HS-5 (cell line): Measurements from ENCODE around the gene KRTAP9-8.
"Not testable (repeated sequence)": the region's sequence is repeated elsewhere in the genome, so short reads cannot be mapped to it uniquely, and the experiment has no call there.

Source experiments
- DNase-seq: peaks from one replicate; pipeline ENCODE4 v3.0.0-alpha.2; 2012; ENCODE audit warnings: low read depth

The KRTAP9-8 gene

GRCh38 chr17:41255381-41256290, 17.8 kb downstream of the KRTAP9-8 start, which contains the start of gene KRTAP9-9:
TSS of gene KRTAP9-9 (plus strand) at chr17:41255384.
- not testable (repeated sequence) for DNase-seq

GRCh38 chr17:41256291-41256685, 18.5 kb downstream of the KRTAP9-8 start:
- DNase-seq: peak; percentile 47

- DNase-seq: no peak
Measured at GRCh38 chr17:41258406-41258805, 20.6 kb downstream of the KRTAP9-8 start.

DNA sequence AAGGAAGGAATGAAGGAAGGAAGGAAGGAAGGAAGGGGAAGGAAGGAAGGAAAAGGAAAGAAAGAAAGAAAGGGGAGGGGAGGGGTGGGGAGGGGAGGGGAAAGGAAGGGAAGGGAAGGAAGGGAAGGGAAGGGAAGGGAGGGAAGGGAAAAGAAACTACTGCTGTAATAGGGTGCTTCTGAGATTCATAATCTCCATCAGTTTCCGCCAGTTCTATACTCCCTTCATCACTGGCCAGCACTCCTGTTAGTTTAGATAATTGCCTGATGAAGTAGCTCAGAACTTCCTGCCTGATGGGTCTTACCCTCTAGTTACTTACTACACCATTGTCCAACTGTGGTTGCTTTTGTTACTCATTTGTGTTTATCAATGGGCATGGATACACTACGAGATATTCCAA, 25.4 kb downstream of the KRTAP9-8 start:
- DNase-seq: no peak

DNA sequence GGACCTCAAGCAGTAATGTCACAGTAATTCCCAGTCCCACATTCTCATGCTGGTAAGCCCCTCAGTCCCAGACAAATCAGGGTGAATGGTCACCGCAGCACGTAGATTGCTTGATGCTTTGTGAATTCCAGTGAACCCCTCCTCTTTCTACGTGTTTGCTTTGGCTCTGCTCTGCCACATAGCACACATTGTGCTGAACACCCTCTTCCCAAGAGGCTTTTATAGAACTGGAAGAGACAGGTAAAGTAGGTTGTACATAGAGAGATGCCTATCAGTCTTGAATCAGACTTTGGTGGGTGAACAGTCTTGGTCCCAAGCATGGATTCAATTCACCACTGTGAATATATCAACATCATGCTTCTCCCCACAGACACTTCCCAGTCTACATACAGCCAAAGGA, 26.8 kb downstream of the KRTAP9-8 start:
- DNase-seq: no peak

GRCh38 chr17:41265078-41265477, 27.3 kb downstream of the KRTAP9-8 start, which contains the start of gene KRTAP9-6:
TSS of gene KRTAP9-6 (plus strand) at chr17:41265378. CDS start at chr17:41265378, 0 bp downstream.
- no peak for DNase-seq

- DNase-seq: no peak
Measured at GRCh38 chr17:41267711-41268110, 29.9 kb downstream of the KRTAP9-8 start.

DNA sequence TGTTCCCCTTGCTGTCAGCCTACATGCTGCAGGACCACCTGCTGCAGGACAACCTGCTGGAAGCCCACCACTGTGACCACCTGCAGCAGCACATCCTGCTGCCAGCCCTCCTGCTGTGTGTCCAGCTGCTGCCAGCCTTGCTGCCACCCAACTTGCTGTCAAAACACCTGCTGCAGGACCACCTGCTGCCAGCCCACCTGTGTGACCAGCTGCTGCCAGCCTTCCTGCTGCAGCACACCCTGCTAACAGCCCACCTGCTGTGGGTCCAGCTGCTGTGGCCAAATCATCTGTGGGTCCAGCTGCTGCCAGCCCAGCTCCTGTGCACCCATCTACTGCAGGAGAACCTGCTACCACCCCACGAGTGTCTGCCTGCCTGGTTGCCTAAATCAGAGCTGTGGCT, 33.5 kb downstream of the KRTAP9-8 start:
- not testable (repeated sequence) for DNase-seq

DNA sequence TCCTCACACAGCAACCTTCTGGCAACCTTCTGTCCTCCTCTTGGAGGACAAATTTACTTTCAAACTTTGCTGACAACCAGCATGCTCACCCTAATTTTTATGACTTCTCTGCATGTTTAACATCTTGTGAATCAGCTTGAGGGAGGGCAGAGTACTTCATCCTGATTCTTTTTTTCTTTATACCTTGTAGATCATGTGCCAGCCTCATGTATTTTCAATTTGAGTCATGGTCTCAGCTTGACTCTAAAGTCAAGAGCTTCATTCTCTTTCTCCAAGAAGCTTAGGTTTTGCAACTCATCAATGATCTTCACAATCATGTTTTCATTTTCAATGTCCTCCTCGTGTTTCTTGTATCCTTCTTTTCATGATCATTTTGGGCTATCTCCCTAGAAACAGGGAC, 34.1 kb downstream of the KRTAP9-8 start:
- no peak for DNase-seq

GRCh38 chr17:41275648-41276190, 37.9 kb downstream of the KRTAP9-8 start, which contains the start of gene KRTAP9-7:
TSS of gene KRTAP9-7 (plus strand) at chr17:41275698. CDS start at chr17:41275698, 0 bp downstream.
- DNase-seq: not testable (repeated sequence)

DNA sequence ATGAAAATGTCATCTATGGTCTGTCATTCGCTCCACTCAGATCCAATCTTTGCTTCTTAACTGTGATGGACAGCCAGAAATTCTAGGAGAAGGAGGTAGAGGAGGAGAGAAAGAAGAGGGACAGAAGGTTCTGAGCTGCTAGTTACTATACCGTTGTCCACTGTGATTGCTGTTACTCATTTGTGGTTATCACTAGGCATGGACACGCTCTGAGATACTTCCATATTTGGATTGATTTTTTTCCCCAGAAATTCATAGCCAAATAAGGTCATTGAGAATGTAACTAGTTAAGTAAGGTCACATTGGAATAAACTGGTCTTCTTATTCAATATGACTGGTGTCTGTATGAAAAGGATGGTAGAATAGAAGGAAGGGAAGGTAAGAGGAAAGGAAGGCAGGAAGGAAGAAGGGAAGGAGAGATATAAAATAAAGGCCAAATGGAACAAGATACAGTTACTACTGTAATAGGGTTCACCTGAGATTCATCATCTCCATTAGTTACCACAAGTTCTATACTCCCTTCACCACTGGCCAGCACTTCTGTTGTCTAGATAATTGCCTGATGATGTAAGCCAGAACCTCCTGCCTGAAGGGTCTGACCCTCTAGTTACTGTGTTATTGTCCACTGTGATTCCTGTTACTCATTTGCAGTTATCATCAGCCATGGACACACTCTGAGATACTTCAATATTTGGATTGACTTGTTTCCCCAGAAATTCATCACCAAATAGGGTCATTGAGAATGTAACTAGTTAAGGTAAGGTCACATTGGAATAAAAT, 40.6 kb downstream of the KRTAP9-8 start:
- DNase-seq: no peak

DNA sequence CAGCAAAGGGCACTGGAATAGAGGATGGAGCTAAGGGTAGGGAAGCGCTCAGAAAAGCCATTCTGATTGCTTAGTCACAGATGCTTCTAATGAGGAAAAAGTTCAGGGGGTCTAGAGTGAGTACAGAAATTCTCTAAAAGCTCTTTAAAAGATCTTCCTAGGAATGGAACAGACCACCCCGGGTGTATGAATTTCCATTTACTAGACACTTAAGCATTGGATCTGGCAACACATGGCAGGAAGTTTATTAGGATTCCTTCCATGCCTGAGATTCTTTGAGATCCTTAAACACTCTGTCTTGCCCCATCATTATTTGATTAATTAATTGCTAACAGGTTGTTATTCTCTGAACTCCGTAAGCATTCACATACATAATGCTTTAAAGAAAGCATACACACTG, 46.2 kb downstream of the KRTAP9-8 start:
- no peak for DNase-seq

GRCh38 chr17:41284546-41284945, 46.7 kb downstream of the KRTAP9-8 start:
- DNase-seq: no peak

GRCh38 chr17:41287050-41287449, 49.3 kb downstream of the KRTAP9-8 start:
- no peak for DNase-seq
